ENCODE results near the gene PLCG1.

PLCG1 gene

GRCh38 chr20:41213150-41213820, 75.9 kb downstream of the PLCG1 start:
- peaks cover 6% of the 10 kb centered on the region for H3K4me1 Mint-ChIP-seq (ENCODE audit: low read depth)
- H3K9me3 Mint-ChIP-seq: no peaks in the 10 kb centered on the region
- no peaks in the 10 kb centered on the region for H3K27me3 Mint-ChIP-seq
- H3K36me3 Mint-ChIP-seq (ENCODE audit: low read depth): peaks cover 4% of the 10 kb centered on the region
- H3K4me3 Mint-ChIP-seq: no peak overlapping the region
- H3K27ac Mint-ChIP-seq: no peak overlapping the region

- Mint-ChIP-seq H3K36me3 (ENCODE audit: low read depth) (peaks cover 4% of the 10 kb centered on the region), H3K4me3 (no peak overlapping the region), H3K27me3 (no peaks in the 10 kb centered on the region)
These were observed 76.9 kb downstream of the PLCG1 start for GRCh38 chr20:41214202-41214601.

GRCh38 chr20:41214666-41215065, 77.3 kb downstream of the PLCG1 start:
- H3K27me3 Mint-ChIP-seq: no peaks in the 10 kb centered on the region
- H3K4me3 Mint-ChIP-seq: no peak overlapping the region
- no peaks in the 10 kb centered on the region for H3K9me3 Mint-ChIP-seq
- no peak overlapping the region for H3K27ac Mint-ChIP-seq
- peaks cover 4% of the 10 kb centered on the region for H3K36me3 Mint-ChIP-seq (ENCODE audit: low read depth)
- H3K4me1 Mint-ChIP-seq (ENCODE audit: low read depth): peaks cover 6% of the 10 kb centered on the region

More at GRCh38 chr20:41214202-41214601, 76.9 kb downstream of the PLCG1 start:
- H3K4me1 Mint-ChIP-seq (ENCODE audit: low read depth): peaks cover 6% of the 10 kb centered on the region
- H3K27ac Mint-ChIP-seq: no peak overlapping the region
- no peaks in the 10 kb centered on the region for H3K9me3 Mint-ChIP-seq

- H3K4me3 Mint-ChIP-seq: no peak overlapping the region
- H3K36me3 Mint-ChIP-seq (ENCODE audit: low read depth): peaks cover 4% of the 10 kb centered on the region
- no peaks in the 10 kb centered on the region for H3K27me3 Mint-ChIP-seq
- H3K27ac Mint-ChIP-seq: no peak overlapping the region
- H3K4me1 Mint-ChIP-seq (ENCODE audit: low read depth): peaks cover 6% of the 10 kb centered on the region
- no peaks in the 10 kb centered on the region for H3K9me3 Mint-ChIP-seq
These were observed 80.1 kb downstream of the PLCG1 start for GRCh38 chr20:41217422-41217821.

GRCh38 chr20:41218466-41218865, 81.1 kb downstream of the PLCG1 start:
- Mint-ChIP-seq H3K27ac (no peak overlapping the region), H3K4me3 (no peak overlapping the region), H3K27me3 (no peaks in the 10 kb centered on the region), H3K36me3 (ENCODE audit: low read depth) (no peaks in the 10 kb centered on the region), H3K9me3 (no peaks in the 10 kb centered on the region), H3K4me1 (ENCODE audit: low read depth) (no peaks in the 10 kb centered on the region)

GRCh38 chr20:41219824-41220223, 82.5 kb downstream of the PLCG1 start:
- Mint-ChIP-seq H3K9me3 (no peaks in the 10 kb centered on the region), H3K27me3 (no peaks in the 10 kb centered on the region), H3K27ac (no peak overlapping the region), H3K4me1 (ENCODE audit: low read depth) (no peaks in the 10 kb centered on the region), H3K36me3 (ENCODE audit: low read depth) (no peaks in the 10 kb centered on the region), H3K4me3 (no peak overlapping the region)

- H3K27ac Mint-ChIP-seq: no peak overlapping the region
- H3K4me3 Mint-ChIP-seq: no peak overlapping the region
- H3K36me3 Mint-ChIP-seq (ENCODE audit: low read depth): no peaks in the 10 kb centered on the region
These were observed 84.4 kb downstream of the PLCG1 start for GRCh38 chr20:41221614-41222218.

GRCh38 chr20:41222296-41222695, 85.0 kb downstream of the PLCG1 start:
- H3K4me3 Mint-ChIP-seq: no peak overlapping the region
- no peaks in the 10 kb centered on the region for H3K4me1 Mint-ChIP-seq (ENCODE audit: low read depth)
- no peaks in the 10 kb centered on the region for H3K36me3 Mint-ChIP-seq (ENCODE audit: low read depth)
- H3K9me3 Mint-ChIP-seq: no peaks in the 10 kb centered on the region
- no peak overlapping the region for H3K27ac Mint-ChIP-seq
- H3K27me3 Mint-ChIP-seq: no peaks in the 10 kb centered on the region

More at GRCh38 chr20:41221614-41222218, 84.4 kb downstream of the PLCG1 start:
- Mint-ChIP-seq H3K27me3 (no peaks in the 10 kb centered on the region), H3K9me3 (no peaks in the 10 kb centered on the region), H3K4me1 (ENCODE audit: low read depth) (no peaks in the 10 kb centered on the region)

GRCh38 chr20:41222703-41223102, 85.4 kb downstream of the PLCG1 start:
- Mint-ChIP-seq H3K36me3 (ENCODE audit: low read depth) (no peaks in the 10 kb centered on the region), H3K4me3 (no peak overlapping the region), H3K27ac (no peak overlapping the region), H3K9me3 (no peaks in the 10 kb centered on the region), H3K4me1 (ENCODE audit: low read depth) (no peaks in the 10 kb centered on the region), H3K27me3 (no peaks in the 10 kb centered on the region)

- no peaks in the 10 kb centered on the region for H3K9me3 Mint-ChIP-seq
- no peak overlapping the region for H3K27ac Mint-ChIP-seq
- H3K36me3 Mint-ChIP-seq (ENCODE audit: low read depth): no peaks in the 10 kb centered on the region
- no peaks in the 10 kb centered on the region for H3K4me1 Mint-ChIP-seq (ENCODE audit: low read depth)
- H3K4me3 Mint-ChIP-seq: no peak overlapping the region
- H3K27me3 Mint-ChIP-seq: no peaks in the 10 kb centered on the region
These were observed 85.8 kb downstream of the PLCG1 start for GRCh38 chr20:41223112-41223511.

- Mint-ChIP-seq H3K27ac (no peak overlapping the region), H3K9me3 (no peaks in the 10 kb centered on the region), H3K36me3 (ENCODE audit: low read depth) (no peaks in the 10 kb centered on the region), H3K4me3 (no peak overlapping the region), H3K4me1 (ENCODE audit: low read depth) (no peaks in the 10 kb centered on the region), H3K27me3 (no peaks in the 10 kb centered on the region)
These were observed 86.9 kb downstream of the PLCG1 start for GRCh38 chr20:41224281-41224680.

- Mint-ChIP-seq H3K27me3 (no peaks in the 10 kb centered on the region), H3K4me3 (no peak overlapping the region), H3K9me3 (no peaks in the 10 kb centered on the region), H3K36me3 (ENCODE audit: low read depth) (no peaks in the 10 kb centered on the region), H3K27ac (no peak overlapping the region), H3K4me1 (ENCODE audit: low read depth) (no peaks in the 10 kb centered on the region)
These were observed 87.7 kb downstream of the PLCG1 start for GRCh38 chr20:41225091-41225490.

- Mint-ChIP-seq H3K9me3 (no peaks in the 10 kb centered on the region), H3K4me1 (ENCODE audit: low read depth) (peaks cover 3% of the 10 kb centered on the region), H3K4me3 (no peak overlapping the region), H3K36me3 (ENCODE audit: low read depth) (no peaks in the 10 kb centered on the region), H3K27me3 (no peaks in the 10 kb centered on the region), H3K27ac (no peak overlapping the region)
These were observed 89.1 kb downstream of the PLCG1 start for GRCh38 chr20:41226426-41226825.

All from stimulated activated naive CD8-positive, alpha-beta T cell treated with anti-CD3 and anti-CD28 coated beads, Interleukin-15, Interleukin-2, amounts not matched to agents 100 ng/mL and 50 ng/mL, for 24 hours (primary cell).